ENCODE data around the gene SEMA3G.

GRCh38 chr3:52387481-52387880, 57.4 kb downstream of the SEMA3G start:
- TF ChIP-seq EP300 (IDR thresholded peaks at IDR 0.05): no peak
- TF ChIP-seq, protein P1, sequence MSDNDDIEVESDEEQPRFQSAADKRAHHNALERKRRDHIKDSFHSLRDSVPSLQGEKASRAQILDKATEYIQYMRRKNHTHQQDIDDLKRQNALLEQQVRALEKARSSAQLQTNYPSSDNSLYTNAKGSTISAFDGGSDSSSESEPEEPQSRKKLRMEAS (IDR thresholded peaks at IDR 0.05): no peak
